Measurements from ENCODE around the gene RAB11FIP4. TPM values are rescaled to one million over a fixed set of nuclear protein-coding genes. Genes with fewer than 3 reads are reported as not detected.
A peak's percentile ranks its signal among the peaks of the same experiment; 100 is the strongest.

RAB11FIP4 gene
- total and polyA plus RNA-seq, 2 of the 8 experiments (the other 6 are each of a cell fraction or from before 2014, with no cell fraction given), result 21.7 to 53.2 TPM

- no peak overlapping the region for H2BK5ac ChIP-seq (ENCODE audit: low read depth, low read length)
- H3K9ac ChIP-seq (replicated peaks in 1 of 4; ENCODE audit: extremely low read depth in 1 of 4, low read depth in 3 of 4, low read length in 3 of 4), result no peak overlapping the region
- 0 out of 2 replicates have a peak overlapping the region, but pooled peaks have one; percentile 28 for H2AK5ac ChIP-seq (ENCODE audit: low read depth, low read length)
- H4K8ac ChIP-seq (ENCODE audit: extremely low read depth, insufficient read depth, low read length), result no peak overlapping the region
- no peak overlapping the region for H2BK20ac ChIP-seq (ENCODE audit: low read length)
- no peak overlapping the region for H3K27ac ChIP-seq (ENCODE audit: low read depth, low read length)
- H3K18ac ChIP-seq (ENCODE audit: extremely low read depth, low read length), result no peak overlapping the region
- H3K9me3 ChIP-seq (ENCODE audit: insufficient read depth in 2 of 2, low read depth in 1 of 2, low read length in 1 of 2), result no peaks in the 10 kb centered on the region
- H3K14ac ChIP-seq (ENCODE audit: insufficient read length), result no peak overlapping the region
- ChIA-PET CTCF (ENCODE audit: partially characterized antibody) (interaction anchor here (0.7 to 2.0 kb wide), 12 partner anchors 8 to 304 kb away, joined by 3 to 10 read pairs (median 5); no protein-coding TSS in a partner anchor), POLR2A (ENCODE audit: partially characterized antibody) (interaction anchor here (0.9 kb wide), 1 partner anchor 18 kb away, joined by 3 read pairs; no protein-coding TSS in a partner anchor)
- H3K4ac ChIP-seq (replicated peaks; ENCODE audit: insufficient read length, low read depth, low read length), result no peak overlapping the region
- FAIRE-seq (no peak), DNase-seq (ENCODE audit: low read depth in 1 of 2, low spot score in 2 of 2) (peak in 1 of 2 experiments; percentile 48)
- H3K79me2 ChIP-seq (ENCODE audit: control insufficient read depth in 1 of 2, insufficient read depth in 2 of 2, low read length in 2 of 2), result no peaks in the 10 kb centered on the region
- no peak overlapping the region for H2AFZ ChIP-seq (ENCODE audit: low read length)
- no peak overlapping the region for H3K23ac ChIP-seq (ENCODE audit: insufficient read length)
- no peaks in the 10 kb centered on the region for H3K23me2 ChIP-seq (ENCODE audit: low read depth, low read length)
- H3K4me2 ChIP-seq (ENCODE audit: insufficient read depth in 1 of 2, low read depth in 2 of 2, low read length in 2 of 2), result no peak overlapping the region
- H2BK12ac ChIP-seq (ENCODE audit: low read depth, low read length), result no peak overlapping the region
- no peaks in the 10 kb centered on the region for H3K4me1 ChIP-seq (replicated peaks in 1 of 4; ENCODE audit: control insufficient read depth in 3 of 4, insufficient read depth in 4 of 4, low read length in 3 of 4)
- 85% methylated on average over 5 of the region's 5 CpGs; no CpG with 5 or more reads in 1 of the 2 experiments for WGBS, 2 experiments (ENCODE audit: extremely low coverage in 1 of 2, insufficient coverage in 1 of 2, insufficient read length in 1 of 2, insufficient replicate concordance in 2 of 2, low coverage in 1 of 2, low lambda C conversion rate in 2 of 2, missing lambda C conversion rate in 1 of 2)
- no peak overlapping the region for H3K56ac ChIP-seq (replicated peaks; ENCODE audit: insufficient read length, low read depth, low read length)
- H3K27me3 ChIP-seq (replicated peaks in 1 of 4; ENCODE audit: control insufficient read depth in 3 of 4, extremely low read depth in 1 of 4, insufficient read depth in 3 of 4, low read length in 3 of 4), result no peaks in the 10 kb centered on the region
- no peak overlapping the region for H2BK120ac ChIP-seq (replicated peaks; ENCODE audit: low read depth, low read length)
- no peak overlapping the region for H2BK15ac ChIP-seq (ENCODE audit: low read length)
- peak overlapping the region; percentile 30 for H4K5ac ChIP-seq (ENCODE audit: insufficient read length, low read depth, low read length)
- H4K20me1 ChIP-seq (replicated peaks in 1 of 2; ENCODE audit: control insufficient read depth in 1 of 2, insufficient read depth in 2 of 2, low read length in 2 of 2), result no peaks in the 10 kb centered on the region
- no peaks in the 10 kb centered on the region for H3K79me1 ChIP-seq (ENCODE audit: low read depth, low read length)
- no peaks in the 10 kb centered on the region; a peak in 1 of 8 replicates for H3K36me3 ChIP-seq (ENCODE audit: control insufficient read depth in 2 of 4, insufficient read depth in 4 of 4, low read length in 3 of 4)
- no peak overlapping the region for H3K4me3 ChIP-seq (ENCODE audit: extremely low read depth in 1 of 4, insufficient read depth in 2 of 4, low read depth in 3 of 4, low read length in 4 of 4)
- H4K91ac ChIP-seq (replicated peaks; ENCODE audit: insufficient read length, low read length), result no peak overlapping the region
- peak in 2 of 3 experiments; percentile 46 to 52; a peak in 2 of 4 replicates for TF ChIP-seq CTCF (IDR thresholded peaks at IDR 0.05; ENCODE audit: control extremely low read depth in 1 of 3, insufficient read depth in 1 of 3, low read depth in 1 of 3, low read length in 3 of 3)
- TF ChIP-seq, protein P1, sequence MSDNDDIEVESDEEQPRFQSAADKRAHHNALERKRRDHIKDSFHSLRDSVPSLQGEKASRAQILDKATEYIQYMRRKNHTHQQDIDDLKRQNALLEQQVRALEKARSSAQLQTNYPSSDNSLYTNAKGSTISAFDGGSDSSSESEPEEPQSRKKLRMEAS (IDR thresholded peaks at IDR 0.05), result no peak
- TF ChIP-seq RFX5 (IDR thresholded peaks at IDR 0.05; ENCODE audit: borderline replicate concordance, low read depth, low read length), result no peak
- no peak for TF ChIP-seq ASH2L (IDR thresholded peaks at IDR 0.05; ENCODE audit: low read length)
- TF ChIP-seq RAD21 (IDR thresholded peaks at IDR 0.05 in 1 of 2, conservative IDR thresholded peaks at IDR 0.05 in 1 of 2; ENCODE audit: low read depth in 2 of 2, low read length in 2 of 2), result peak; percentile 31 to 45
These were observed 150.1 kb downstream of the RAB11FIP4 start for GRCh38 chr17:31541559-31541958.
